Measurements from ENCODE around the gene ANKS4B. TPM values are rescaled to one million over a fixed set of nuclear protein-coding genes. Genes with fewer than 3 reads are reported as not detected.
"Not testable (repeated sequence)": the region's sequence is repeated elsewhere in the genome, so short reads cannot be mapped to it uniquely, and the experiment has no call there.

The ANKS4B gene
- total RNA-seq, 2 experiments from 2014 or later: not detected

DNA sequence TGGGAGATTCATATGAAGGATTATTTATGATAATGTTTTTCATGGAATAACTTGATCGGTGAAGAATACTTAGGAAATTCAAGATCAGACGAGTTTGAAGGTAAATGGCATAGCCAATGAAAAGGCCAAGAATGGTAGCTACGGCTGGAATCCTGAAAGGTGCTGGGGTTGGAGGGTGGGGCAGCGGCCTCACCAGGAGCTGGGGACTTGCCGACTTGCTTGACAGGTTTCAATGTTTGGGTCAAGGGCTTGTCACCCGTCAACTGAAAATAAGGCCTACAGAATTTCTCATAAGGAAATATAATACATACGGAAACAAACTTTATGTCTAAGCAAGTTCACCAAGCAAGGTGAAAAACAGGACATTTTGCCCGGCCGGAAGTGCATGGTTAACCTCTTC lies 34.7 kb downstream of the ANKS4B start:
- CTCF ChIA-PET: no interaction called here
- Mint-ChIP-seq H3K27me3 (ENCODE audit: low read depth) (peaks cover 9% of the 10 kb centered on the region), H3K27ac (no peak overlapping the region), H3K4me3 (no peak overlapping the region), H3K4me1 (ENCODE audit: low read depth) (no peaks in the 10 kb centered on the region), H3K36me3 (ENCODE audit: low read depth) (no peaks in the 10 kb centered on the region), H3K9me3 (ENCODE audit: insufficient read depth) (no peaks in the 10 kb centered on the region)
- ATAC-seq: no peak
- no peak for DNase-seq
- POLR2A ChIA-PET: no interaction called here

DNA sequence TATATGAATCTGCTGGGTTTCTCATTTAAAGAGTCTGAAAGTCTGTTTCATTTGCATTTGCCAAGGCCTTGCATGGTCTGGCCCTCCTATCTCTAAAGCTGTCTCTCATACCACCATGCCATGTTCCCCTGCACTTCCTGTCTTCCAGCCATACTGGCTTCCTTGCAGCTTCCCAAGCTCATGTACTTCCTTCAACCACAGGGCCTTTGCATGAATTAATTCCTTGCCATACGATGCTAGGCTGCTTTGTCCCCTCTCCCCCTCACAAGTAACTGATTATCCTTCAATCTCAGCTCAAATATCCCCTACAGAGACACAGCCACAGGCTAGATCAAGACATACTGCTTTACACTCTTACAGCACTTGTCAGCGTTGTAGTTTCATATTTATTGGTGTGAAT lies 38.8 kb downstream of the ANKS4B start:
- CTCF ChIA-PET: no interaction called here
- Mint-ChIP-seq H3K27ac (no peak overlapping the region), H3K4me3 (no peak overlapping the region), H3K4me1 (ENCODE audit: low read depth) (no peaks in the 10 kb centered on the region), H3K27me3 (ENCODE audit: low read depth) (peaks cover 36% of the 10 kb centered on the region), H3K36me3 (ENCODE audit: low read depth) (no peaks in the 10 kb centered on the region), H3K9me3 (ENCODE audit: insufficient read depth) (no peaks in the 10 kb centered on the region)
- POLR2A ChIA-PET: no interaction called here
- ATAC-seq (no peak), DNase-seq (no peak)

DNA sequence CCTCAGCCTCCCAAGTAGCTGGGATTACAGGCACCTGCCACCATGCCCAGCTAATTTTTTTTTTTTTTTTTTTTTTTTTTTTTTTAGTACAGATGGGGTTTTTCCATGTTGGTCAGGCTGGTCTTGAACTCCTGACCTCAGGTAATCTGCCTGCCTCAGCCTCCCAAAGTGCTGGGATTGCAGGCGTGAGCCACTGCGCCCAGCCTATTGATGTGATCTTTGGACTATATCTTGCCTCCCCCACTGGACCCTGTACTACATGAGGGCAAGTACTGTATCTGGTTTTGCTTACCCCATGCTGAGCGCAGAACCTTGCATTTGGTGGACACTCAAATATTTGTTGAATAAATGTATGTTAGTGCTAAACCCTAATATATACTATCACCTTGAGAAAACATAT lies 39.3 kb downstream of the ANKS4B start:
- not testable (repeated sequence) for H3K9me3 Mint-ChIP-seq (ENCODE audit: insufficient read depth)

DNA sequence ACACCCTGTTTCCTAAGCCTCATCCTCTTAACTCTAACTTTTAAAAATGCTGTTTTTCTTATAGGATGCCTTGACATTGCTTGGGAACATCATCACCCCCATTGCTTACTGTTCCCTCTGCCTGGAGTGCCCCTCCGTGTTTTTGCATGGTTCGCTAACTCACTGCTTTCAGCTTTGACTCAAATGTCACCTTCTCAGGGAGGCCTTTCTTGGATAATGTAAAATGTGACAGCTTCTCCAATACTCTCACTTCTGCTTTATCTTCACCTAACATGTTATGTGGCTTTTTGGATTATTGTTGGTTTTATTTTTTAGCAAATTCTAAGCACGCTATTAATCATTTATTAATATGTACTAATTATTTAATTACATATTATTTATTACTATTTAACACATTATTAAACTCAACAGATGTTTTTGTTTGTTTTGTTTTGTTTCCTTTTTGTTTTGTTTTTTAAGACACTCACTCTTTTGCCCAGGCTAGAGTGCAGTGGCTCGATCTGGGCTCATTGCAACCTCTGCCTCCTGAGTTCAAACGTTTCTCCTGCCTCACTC lies 40.8 kb downstream of the ANKS4B start:
- DNase-seq: no peak
- no peak overlapping the region for H3K4me3 Mint-ChIP-seq
- no peaks in the 10 kb centered on the region for H3K36me3 Mint-ChIP-seq (ENCODE audit: low read depth)
- H3K4me1 Mint-ChIP-seq (ENCODE audit: low read depth): peaks cover 6% of the 10 kb centered on the region
- POLR2A ChIA-PET: no interaction called here
- H3K27ac Mint-ChIP-seq: no peak overlapping the region
- no peak for ATAC-seq
- peaks cover 56% of the 10 kb centered on the region for H3K27me3 Mint-ChIP-seq (ENCODE audit: low read depth)
- H3K9me3 Mint-ChIP-seq (ENCODE audit: insufficient read depth): no peaks in the 10 kb centered on the region
- CTCF ChIA-PET: no interaction called here

More for the DNA sequence above, 39.3 kb downstream of the ANKS4B start:
- CTCF ChIA-PET: interaction anchor here (1.1 kb wide), 1 partner anchor 34 kb away, joined by 3 read pairs; no protein-coding TSS in a partner anchor
- peaks cover 41% of the 10 kb centered on the region for H3K27me3 Mint-ChIP-seq (ENCODE audit: low read depth)
- H3K4me1 Mint-ChIP-seq (ENCODE audit: low read depth); POLR2A ChIA-PET; H3K36me3 Mint-ChIP-seq (ENCODE audit: low read depth); H3K4me3 Mint-ChIP-seq; ATAC-seq; DNase-seq; H3K27ac Mint-ChIP-seq: not testable (repeated sequence)

DNA sequence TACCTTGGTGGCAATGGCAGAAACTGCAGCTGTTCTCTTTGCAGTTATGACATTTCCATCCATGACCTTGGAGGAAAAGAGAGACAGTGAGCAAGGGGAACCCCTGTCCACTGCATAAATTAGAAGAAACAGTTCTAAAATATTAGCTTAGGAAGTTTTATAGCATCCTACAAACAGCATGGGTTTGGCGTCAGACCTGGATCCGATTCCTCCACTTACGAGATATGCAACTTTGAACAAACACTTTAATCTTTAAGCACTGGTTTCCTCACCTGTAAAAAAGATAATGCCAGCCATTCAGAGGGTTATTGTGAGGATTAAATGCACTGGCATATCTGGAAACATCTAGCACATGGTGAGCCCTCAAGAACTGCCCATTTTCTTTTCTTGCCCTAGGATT lies 42.0 kb downstream of the ANKS4B start:
- POLR2A ChIA-PET: no interaction called here

DNA sequence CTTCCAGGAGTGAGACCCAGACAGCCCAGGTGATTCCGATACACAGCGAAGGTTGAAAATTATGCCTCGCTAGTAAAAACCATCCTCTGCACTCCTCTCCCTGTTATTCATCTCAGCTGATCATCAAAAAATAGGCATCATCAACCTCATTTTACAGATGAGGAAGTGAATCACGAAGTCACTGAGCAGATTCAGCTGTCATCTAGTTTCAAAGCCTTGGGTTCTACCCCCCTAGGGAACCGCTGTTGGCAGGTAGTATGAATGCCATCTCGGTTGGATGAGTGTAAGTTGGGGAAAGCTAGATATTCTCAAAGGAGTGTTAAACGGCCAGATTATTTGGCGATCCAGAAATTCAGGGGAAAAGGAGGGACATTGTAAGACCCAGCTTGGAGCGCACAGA lies 42.6 kb downstream of the ANKS4B start:
- ChIA-PET CTCF (no interaction called here), POLR2A (no interaction called here)
- Mint-ChIP-seq H3K27ac (no peak overlapping the region), H3K4me1 (ENCODE audit: low read depth) (peaks cover 6% of the 10 kb centered on the region), H3K36me3 (ENCODE audit: low read depth) (no peaks in the 10 kb centered on the region), H3K27me3 (ENCODE audit: low read depth) (peaks cover 64% of the 10 kb centered on the region), H3K9me3 (ENCODE audit: insufficient read depth) (no peaks in the 10 kb centered on the region), H3K4me3 (no peak overlapping the region)
- no peak for ATAC-seq
- no peak for DNase-seq

More for the DNA sequence above, 42.0 kb downstream of the ANKS4B start:
- Mint-ChIP-seq H3K27me3 (ENCODE audit: low read depth) (peaks cover 65% of the 10 kb centered on the region), H3K4me3 (no peak overlapping the region), H3K27ac (no peak overlapping the region), H3K36me3 (ENCODE audit: low read depth) (no peaks in the 10 kb centered on the region), H3K4me1 (ENCODE audit: low read depth) (peaks cover 6% of the 10 kb centered on the region), H3K9me3 (ENCODE audit: insufficient read depth) (no peaks in the 10 kb centered on the region)
- CTCF ChIA-PET: interaction anchor here (0.6 to 0.9 kb wide), 2 partner anchors 87 to 145 kb away, joined by 3 read pairs; no protein-coding TSS in a partner anchor
- ATAC-seq (no peak), DNase-seq (no peak)

DNA sequence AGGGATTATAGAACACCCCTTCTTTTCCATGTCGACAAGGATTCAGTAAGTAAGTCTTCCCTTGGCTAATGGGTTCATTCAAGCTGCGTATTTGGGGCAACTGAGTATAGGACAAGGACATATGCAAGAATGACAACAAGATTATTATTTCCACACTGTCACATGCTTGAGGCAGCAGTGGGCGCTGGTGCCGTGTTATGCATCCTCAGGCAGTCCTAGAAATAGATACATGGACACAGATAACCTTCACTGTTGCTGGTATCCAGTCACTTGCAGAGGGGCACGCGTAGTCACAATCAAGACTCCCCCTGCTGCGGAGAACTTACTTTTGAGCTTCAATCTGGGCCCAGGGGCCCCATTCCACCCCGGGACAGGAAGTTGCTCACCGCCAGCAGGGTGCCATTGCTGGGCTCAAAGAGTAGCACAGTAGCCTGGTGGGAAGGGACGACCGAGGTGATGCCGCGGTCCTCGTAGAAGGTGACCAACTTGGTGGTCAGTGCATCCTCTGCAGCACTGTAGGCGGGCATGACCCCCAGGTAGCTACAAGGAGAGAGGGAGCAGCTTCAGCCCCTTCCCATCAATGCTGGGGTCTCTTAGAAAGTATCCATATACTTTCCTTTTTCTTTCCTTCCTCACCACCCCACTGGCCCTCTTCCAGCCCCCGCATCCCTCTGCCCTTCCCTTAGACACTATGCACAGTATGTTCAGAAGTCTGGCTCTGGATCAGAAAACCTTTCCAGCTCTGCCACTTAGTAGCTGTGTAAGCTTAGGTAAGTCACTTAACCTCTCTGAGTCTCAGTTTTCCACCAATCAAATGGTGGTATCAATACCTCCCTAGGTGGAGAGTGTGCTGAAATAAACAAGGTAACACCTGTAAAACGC lies 43.8 kb downstream of the ANKS4B start:
- H3K4me1 Mint-ChIP-seq (ENCODE audit: low read depth): peaks cover 6% of the 10 kb centered on the region
- ChIA-PET POLR2A (no interaction called here), CTCF (interaction anchor here (1.0 to 1.6 kb wide), 3 partner anchors 8 to 90 kb away, joined by 3 to 4 read pairs (median 4); no protein-coding TSS in a partner anchor)
- no peaks in the 10 kb centered on the region for H3K9me3 Mint-ChIP-seq (ENCODE audit: insufficient read depth)
- H3K27ac Mint-ChIP-seq: no peak overlapping the region
- H3K36me3 Mint-ChIP-seq (ENCODE audit: low read depth): no peaks in the 10 kb centered on the region
- no peak overlapping the region for H3K4me3 Mint-ChIP-seq
- ATAC-seq (no peak), DNase-seq (no peak)
- H3K27me3 Mint-ChIP-seq (ENCODE audit: low read depth): peaks cover 72% of the 10 kb centered on the region

DNA sequence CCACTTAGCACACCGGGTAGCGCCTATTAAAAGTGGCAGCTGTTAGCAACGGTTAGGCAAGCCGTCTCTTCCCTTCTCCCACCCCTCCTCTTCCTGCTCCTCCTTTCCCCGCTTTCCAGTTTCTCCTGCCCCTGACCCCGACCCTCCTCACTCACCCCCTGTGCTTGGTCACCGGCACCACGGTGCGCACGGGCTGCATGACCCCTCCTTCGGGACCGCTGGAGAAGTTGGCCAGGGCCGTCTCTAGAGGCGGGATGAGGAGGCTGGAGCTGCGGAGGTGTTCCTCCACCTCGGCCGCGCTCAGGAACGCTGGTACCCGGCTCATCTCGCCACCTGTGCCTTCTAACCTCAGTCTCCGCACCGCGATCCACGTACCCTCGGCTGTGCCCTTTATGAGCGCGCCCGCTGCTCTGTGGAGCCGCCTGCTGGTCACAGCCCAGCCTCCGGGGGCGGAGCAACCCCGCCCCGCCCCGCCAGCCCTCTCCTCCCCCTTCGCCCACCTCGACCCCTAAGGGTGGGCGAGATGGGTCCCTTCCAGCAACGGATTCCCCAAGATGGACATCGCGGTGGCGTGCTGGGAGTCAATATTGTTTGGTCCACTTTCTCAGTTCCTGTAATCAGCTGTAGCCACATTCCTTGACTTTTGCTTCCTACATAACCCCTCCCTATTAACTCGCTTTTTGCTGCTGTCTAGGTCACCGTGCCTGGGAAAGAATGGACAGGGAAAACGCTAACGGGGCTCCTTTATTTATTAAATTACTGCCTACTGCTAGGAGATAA lies 44.6 kb downstream of the ANKS4B start, which contains the start of gene CRYM:
Gene CRYM, minus strand, starts transcription at position 364 of the 780 bp plus-strand sequence. Its CDS starts 39 bp downstream, at position 325.
- no peak within 1 kb of the TSS for H3K27ac Mint-ChIP-seq
- peak; percentile 88 for ATAC-seq
- peaks cover 72% of the 10 kb centered on the region for H3K27me3 Mint-ChIP-seq (ENCODE audit: low read depth)
- peaks cover 6% of the 10 kb centered on the region for H3K4me1 Mint-ChIP-seq (ENCODE audit: low read depth)
- H3K36me3 Mint-ChIP-seq (ENCODE audit: low read depth): no peaks in the 10 kb centered on the region
- DNase-seq: peak; percentile 56
- no peak within 1 kb of the TSS for H3K4me3 Mint-ChIP-seq
- POLR2A ChIA-PET: no interaction called here
- CTCF ChIA-PET: interaction anchor here (1.2 to 1.6 kb wide), 2 partner anchors 13 to 91 kb away, joined by 3 to 4 read pairs; no protein-coding TSS in a partner anchor
- H3K9me3 Mint-ChIP-seq (ENCODE audit: insufficient read depth): no peaks in the 10 kb centered on the region

DNA sequence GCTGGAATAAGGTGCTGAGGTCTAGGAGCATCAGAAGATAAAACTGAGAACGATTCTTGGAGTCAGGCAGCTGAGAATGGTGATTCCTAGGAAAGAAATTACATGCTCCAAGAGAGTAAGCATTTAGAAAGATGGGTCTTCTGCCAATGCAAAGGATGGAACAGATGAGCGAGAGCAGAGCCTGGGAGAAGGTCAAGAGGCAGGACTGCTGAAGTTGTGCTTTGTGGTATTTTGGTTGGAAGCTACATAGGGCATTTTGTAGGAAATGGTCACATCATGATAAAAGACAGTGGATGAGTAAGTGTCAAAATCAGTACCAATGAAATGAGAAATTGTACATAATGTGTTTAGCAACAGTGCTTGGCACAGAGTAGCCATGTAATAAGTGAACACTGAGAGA lies 46.0 kb downstream of the ANKS4B start:
- ChIA-PET CTCF (no interaction called here), POLR2A (no interaction called here)
- H3K36me3 Mint-ChIP-seq (ENCODE audit: low read depth): peaks cover 2% of the 10 kb centered on the region
- ATAC-seq (no peak), DNase-seq (no peak)
- H3K9me3 Mint-ChIP-seq (ENCODE audit: insufficient read depth): peaks cover 3% of the 10 kb centered on the region
- H3K4me1 Mint-ChIP-seq (ENCODE audit: low read depth): peaks cover 8% of the 10 kb centered on the region
- peaks cover 75% of the 10 kb centered on the region for H3K27me3 Mint-ChIP-seq (ENCODE audit: low read depth)
- H3K4me3 Mint-ChIP-seq: no peak overlapping the region
- H3K27ac Mint-ChIP-seq: no peak overlapping the region

DNA sequence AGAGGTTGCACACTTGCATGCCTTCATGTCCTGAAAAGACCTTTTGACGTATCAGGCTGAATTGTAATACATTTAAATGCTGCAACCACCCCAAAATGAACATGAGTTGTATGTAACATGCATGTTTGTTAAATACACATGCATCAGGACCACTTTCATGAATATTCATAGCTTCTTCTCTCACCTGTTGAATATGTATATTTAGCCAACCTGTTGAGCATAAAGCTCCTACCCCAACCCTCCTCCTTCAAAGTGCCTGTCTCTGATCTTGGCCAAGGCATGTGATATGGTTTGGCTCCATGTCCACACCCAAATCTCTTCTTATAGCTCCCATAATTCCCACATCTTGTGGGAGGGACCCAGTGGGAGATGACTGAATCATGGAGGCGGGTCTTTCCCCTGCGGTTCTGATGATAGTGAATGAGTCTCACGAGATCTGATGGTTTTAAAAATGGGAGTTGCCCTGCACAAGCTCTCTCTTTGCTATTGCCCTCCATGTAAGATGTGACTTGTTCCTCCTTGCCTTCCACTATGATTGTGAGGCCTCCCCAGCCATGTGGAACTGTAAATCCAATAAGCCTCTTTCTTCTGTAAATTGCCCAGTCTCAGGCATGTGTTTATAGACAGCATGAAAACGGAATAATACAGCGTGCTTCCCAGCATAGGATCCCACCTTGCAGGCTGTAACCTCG lies 48.3 kb downstream of the ANKS4B start:
- peaks cover 3% of the 10 kb centered on the region for H3K36me3 Mint-ChIP-seq (ENCODE audit: low read depth)
- H3K27me3 Mint-ChIP-seq (ENCODE audit: low read depth): peaks cover 68% of the 10 kb centered on the region
- peaks cover 4% of the 10 kb centered on the region for H3K9me3 Mint-ChIP-seq (ENCODE audit: insufficient read depth)
- POLR2A ChIA-PET: no interaction called here
- CTCF ChIA-PET: interaction anchor here (1.5 kb wide), 1 partner anchor 10 kb away, joined by 5 read pairs; no protein-coding TSS in a partner anchor
- H3K4me3 Mint-ChIP-seq: no peak overlapping the region
- no peak for ATAC-seq
- no peak for DNase-seq
- peaks cover 9% of the 10 kb centered on the region for H3K4me1 Mint-ChIP-seq (ENCODE audit: low read depth)
- no peak overlapping the region for H3K27ac Mint-ChIP-seq

DNA sequence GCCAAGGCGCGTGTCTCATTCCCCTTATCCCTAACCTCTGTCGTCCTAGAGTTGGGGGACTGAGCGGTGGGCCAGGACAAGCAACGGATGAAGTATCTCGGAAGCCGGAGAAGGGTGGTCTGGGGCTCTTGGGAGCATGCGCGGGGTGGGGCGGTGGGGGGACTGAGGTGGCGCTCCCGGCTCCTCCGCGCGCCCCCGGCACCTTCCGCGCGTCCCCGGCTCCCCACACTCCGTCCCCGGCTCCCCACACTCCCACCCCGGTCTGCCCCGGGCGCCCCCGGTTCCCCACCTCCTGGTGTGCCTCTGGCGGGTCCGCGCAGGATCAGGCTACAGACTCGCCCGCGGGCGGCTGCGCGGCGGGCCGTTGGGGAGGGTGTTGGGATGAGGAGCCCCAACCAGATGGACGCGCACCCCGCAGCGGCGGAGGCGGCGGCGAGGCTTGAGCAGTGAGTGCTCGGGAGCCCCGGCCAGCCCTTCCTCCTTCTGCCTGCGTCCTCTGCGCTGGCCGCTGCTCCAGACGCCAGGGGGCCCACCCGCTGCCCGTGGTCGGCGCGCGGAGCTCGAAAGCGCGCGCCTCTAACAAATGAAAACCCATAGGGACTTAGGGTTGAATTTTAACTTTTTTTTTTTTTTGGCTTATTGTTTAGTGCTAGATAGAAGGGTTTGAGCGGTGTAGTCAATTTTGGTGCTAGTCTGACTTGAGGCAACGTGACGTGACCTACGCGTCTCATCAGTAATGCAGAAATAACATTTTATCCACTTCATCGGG lies 50.2 kb downstream of the ANKS4B start:
- ATAC-seq (peak; percentile 47), DNase-seq (no peak)
- Mint-ChIP-seq H3K4me3 (no peak overlapping the region), H3K4me1 (ENCODE audit: low read depth) (peaks cover 3% of the 10 kb centered on the region), H3K36me3 (ENCODE audit: low read depth) (peaks cover 3% of the 10 kb centered on the region), H3K27ac (no peak overlapping the region), H3K27me3 (ENCODE audit: low read depth) (peaks cover 58% of the 10 kb centered on the region), H3K9me3 (ENCODE audit: insufficient read depth) (peaks cover 4% of the 10 kb centered on the region)
- ChIA-PET CTCF (no interaction called here), POLR2A (no interaction called here)

Data from activated CD8-positive, alpha-beta T cell treated with anti-CD3 and anti-CD28 coated beads, Interleukin-2, amount 10 ng/mL, durations not matched to agents 7 days and 5 days (primary cell).